HepG2 (cell line): ENCODE data around the gene TBC1D12. TPM values are rescaled to one million over a fixed set of nuclear protein-coding genes. Genes with fewer than 3 reads are reported as not detected.
A peak's percentile ranks its signal among the peaks of the same experiment; 100 is the strongest.

Experiments
- ATAC-seq: fragments of 200-7000 bp; cut with Tn5 transposase; 3 replicates; pipeline ENCODE4 v1.9.1; 2020; ENCODE audit warnings: mild to moderate bottlenecking, moderate library complexity
- BruUV-seq: library from RNA; stranded (reverse); fragments of 400-500 nt; replicated peaks from 2 replicates; lab custom pipeline; 2021; lab: Mats Ljungman, UMichigan
- CTCF ChIA-PET: fragments of 300-600 bp; formaldehyde crosslinking; extraction: SDS; loops from one replicate; lab custom pipeline; 2021; ENCODE audit warnings: low total read pairs, inconsistent platforms, low intra/inter-chr PET ratio; lab: Yijun Ruan, JAX
- POLR2A ChIA-PET: fragments of 350-600 bp; sonication (Branson Sonifier 250); formaldehyde crosslinking; loops from one replicate; lab custom pipeline; 2020; ENCODE audit warnings: antibody characterized with exemption, inconsistent platforms; lab: Yijun Ruan, JAX
- DNase-seq: peaks from one replicate; pipeline ENCODE4 v3.0.0-alpha.2; 2015; ENCODE audit warnings: low spot score
- FAIRE-seq: peaks from 3 replicates; lab custom pipeline; 2011; peaks lifted over from hg19 to GRCh38; lab: Jason Lieb, UNC
- H2AFZ ChIP-seq: one replicate; pipeline ENCODE4 v1.6.1; 2011; ENCODE audit warnings: low read length, inconsistent platforms
- H3K27ac ChIP-seq: fragments of 300-600 bp; 3 replicates; pipeline ENCODE4 v1.8.0; 2011; ENCODE audit warnings: mixed run types, mild to moderate bottlenecking, mixed read lengths, low read length, inconsistent platforms; ENCODE audit not compliant: insufficient read depth; ENCODE audit errors: extremely low read length
- H3K27me3 ChIP-seq, 2 experiments: fragments of 200-600 bp in 1 of 2; 2 replicates in 1 of 2; 3 replicates in 1 of 2; pipeline versions ENCODE4 v1.6.0 to v1.8.0; 2011; ENCODE audit warnings: low read length in 2 of 2, mild to moderate bottlenecking in 2 of 2, moderate library complexity in 2 of 2, inconsistent platforms in 1 of 2; ENCODE audit not compliant: insufficient read depth in 2 of 2, control insufficient read depth in 1 of 2
- H3K36me3 ChIP-seq, 2 experiments: fragments of 200-600 bp in 1 of 2; replicated peaks in 1 of 2; 2 replicates in 1 of 2; 3 replicates in 1 of 2; pipeline versions ENCODE4 v1.5.1 to v1.8.0; 2011; ENCODE audit warnings: low read length in 2 of 2, inconsistent platforms in 1 of 2; ENCODE audit not compliant: insufficient read depth in 2 of 2, control insufficient read depth in 1 of 2
- H3K4me1 ChIP-seq: 2 replicates; pipeline ENCODE4 v1.5.1; 2012; ENCODE audit warnings: low read length, inconsistent platforms; ENCODE audit not compliant: insufficient read depth
- H3K4me2 ChIP-seq: 2 replicates; pipeline ENCODE4 v1.6.0; 2011; ENCODE audit warnings: low read depth, low read length, inconsistent platforms
- H3K4me3 ChIP-seq, 3 experiments: fragments of 200-600 bp in 1 of 3; sonication (generic), shearing (Covaris generic) in 1 of 3; replicated peaks in 1 of 3; 2 replicates each; pipeline ENCODE4 v1.5.1; 2011 to 2016; ENCODE audit warnings: low read length in 3 of 3, inconsistent platforms in 2 of 3, low read depth in 2 of 3, mild to moderate bottlenecking in 2 of 3, control low read depth in 1 of 3, mixed read lengths in 1 of 3; ENCODE audit not compliant: insufficient read depth in 1 of 3
- H3K79me2 ChIP-seq: one replicate; pipeline ENCODE4 v1.6.1; 2011; ENCODE audit warnings: low read length, inconsistent platforms; ENCODE audit not compliant: insufficient read depth
- H3K9ac ChIP-seq: 2 replicates; pipeline ENCODE4 v1.6.0; 2011; ENCODE audit warnings: mild to moderate bottlenecking, low read depth, low read length, inconsistent platforms; ENCODE audit not compliant: insufficient read depth
- H3K9me3 ChIP-seq: 2 replicates; pipeline ENCODE4 v1.5.1; 2012; ENCODE audit warnings: mild to moderate bottlenecking, low read length
- H4K20me1 ChIP-seq: 2 replicates; pipeline ENCODE4 v1.6.0; 2011; ENCODE audit warnings: inconsistent platforms, mild to moderate bottlenecking, low read length, moderate library complexity; ENCODE audit not compliant: insufficient read depth
- FOSL1 ChIP-seq: sonication (generic); formaldehyde crosslinking; IDR thresholded peaks from 2 replicates; pipeline ENCODE4 v1.9.0; 2021; ENCODE audit warnings: missing genetic modification reagents, borderline replicate concordance
- FOSL2 ChIP-seq: sonication (generic); formaldehyde crosslinking; IDR thresholded peaks from 2 replicates; pipeline ENCODE4 v1.4.0; 2020; ENCODE audit warnings: missing genetic modification reagents
- FOXK2 ChIP-seq: fragments of 450-650 bp; IDR thresholded peaks from 2 replicates; pipeline ENCODE4 v1.6.1; 2016
- SOX5 ChIP-seq: IDR thresholded peaks from 2 replicates; pipeline ENCODE4 v1.6.1; 2016; ENCODE audit warnings: borderline replicate concordance
- SPEN ChIP-seq: sonication (generic); formaldehyde crosslinking; IDR thresholded peaks from 2 replicates; pipeline ENCODE4 v1.5.1; 2020; ENCODE audit warnings: low read depth, mild to moderate bottlenecking, missing genetic modification reagents
- ZNF280D ChIP-seq: sonication (generic); formaldehyde crosslinking; IDR thresholded peaks from 2 replicates; pipeline ENCODE4 v1.5.1; 2020; ENCODE audit warnings: mild to moderate bottlenecking, missing genetic modification reagents
- ZNF644 ChIP-seq: IDR thresholded peaks from 2 replicates; pipeline ENCODE4 v1.6.1; 2016; ENCODE audit warnings: low read depth
- ZNF770 ChIP-seq: sonication (generic); formaldehyde crosslinking; IDR thresholded peaks from 2 replicates; pipeline ENCODE4 v1.5.0; 2020; ENCODE audit warnings: mild to moderate bottlenecking, missing genetic modification reagents
- WGBS: methylation state at CpG from one replicate; pipeline ENCODE4 v1.1.6; 2017; ENCODE audit warnings: low lambda C conversion rate; 5-methylcytosine and 5-hydroxymethylcytosine counted together
- in situ Hi-C: cut with HindIII; loops from 2 replicates; pipeline ENCODE4 v1.10.0; 2017; ENCODE audit warnings: low pct_unique_long_range_greater_than_20kb; ENCODE audit not compliant: extremely low pct_ligation_motif_present
- intact Hi-C: fragments of 100-400 bp; cut with micrococcal nuclease; formaldehyde crosslinking; loops from one replicate; pipeline ENCODE4 v1.10.0; 2022; ENCODE audit not compliant: unreplicated experiment
- polyA plus RNA-seq, 8 experiments: library from polyadenylated mRNA; depleted of rRNA in 3 of 8; stranded (reverse) in 7 of 8; unstranded in 1 of 8; fragments of >200 nt; fragmentation: Illumina TruSeq in 4 of 8; extraction: Trizol in 4 of 8; gene quantifications; 2 replicates each; pipeline versions ENCODE4 v1.2.1 to v1.2.3, GENCODE V29; 2011 to 2016; ENCODE audit warnings: low read depth in 4 of 8, missing spikeins in 1 of 8, mixed read lengths in 1 of 8; ENCODE audit not compliant: insufficient read depth in 1 of 8
- total RNA-seq, 5 experiments: library from RNA; depleted of rRNA; stranded (reverse); fragments of >200 nt; fragmentation: Illumina TruSeq; extraction: Trizol; gene quantifications; 2 replicates each; pipeline ENCODE4 v1.2.3, GENCODE V29; 2016; ENCODE audit warnings: low read depth in 1 of 5

Gene TBC1D12
- total and polyA plus RNA-seq, 2 of the 13 experiments (the other 11 are each of a cell fraction or from before 2014, with no cell fraction given): 5.7 to 6.2 TPM

GRCh38 chr10:94405406-94405805, 3.1 kb downstream of the TBC1D12 start:
- Histone ChIP-seq H3K9me3 (no peaks in the 10 kb centered on the region), H3K79me2 (peaks cover 60% of the 10 kb centered on the region), H3K4me2 (peak overlapping the region; percentile 97), H3K27me3 (no peaks in the 10 kb centered on the region; a peak in 1 of 5 replicates), H3K9ac (no peak overlapping the region), H4K20me1 (peaks cover 3% of the 10 kb centered on the region; the same call in 1 of the 2 replicates)
- BruUV-seq: no TSS peak
- ATAC-seq: no peak
- FAIRE-seq: no peak
- intact Hi-C loops: no loop called here
- ChIA-PET POLR2A (no interaction called here), CTCF (no interaction called here)
- no peak for DNase-seq
- no peak for TF ChIP-seq ZNF280D (CRISPR knock-in tag)
- TF ChIP-seq SOX5 (CRISPR knock-in tag): no peak
- no peak for TF ChIP-seq FOXK2
- no peak for TF ChIP-seq SPEN
- TF ChIP-seq, all 625 proteins: peak for 0
- H3K4me1 ChIP-seq: peaks cover 54% of the 10 kb centered on the region
- H3K36me3 ChIP-seq: no peaks in the 10 kb centered on the region
- no peak overlapping the region for H3K4me3 ChIP-seq
- no peak overlapping the region for H2AFZ ChIP-seq
- H3K27ac ChIP-seq: no peak overlapping the region
- in situ Hi-C loops: no loop called here

- Histone ChIP-seq H3K4me1 (peaks cover 56% of the 10 kb centered on the region), H3K36me3 (no peaks in the 10 kb centered on the region), H3K4me2 (peak overlapping the region; percentile 18; the same call in 1 of the 2 replicates), H3K9me3 (no peaks in the 10 kb centered on the region), H3K4me3 (no peak overlapping the region), H3K27ac (no peak overlapping the region), H3K9ac (no peak overlapping the region), H3K27me3 (no peaks in the 10 kb centered on the region; a peak in 1 of 5 replicates), H4K20me1 (peaks cover 3% of the 10 kb centered on the region; the same call in 1 of the 2 replicates), H3K79me2 (peaks cover 78% of the 10 kb centered on the region), H2AFZ (no peak overlapping the region)
- in situ Hi-C loops (no loop called here), intact Hi-C loops (no loop called here)
- POLR2A ChIA-PET: no interaction called here
- ATAC-seq (no peak), DNase-seq (peak; percentile 38), FAIRE-seq (peak; percentile 47)
- CTCF ChIA-PET: no interaction called here
- WGBS: 56% methylated on average over 3 of the region's 3 CpGs
- BruUV-seq: no TSS peak
- TF ChIP-seq FOSL2 (CRISPR knock-in tag) (peak; percentile 68), ZNF644 (peak; percentile 61; the same call in 1 of the 2 replicates), ZNF770 (CRISPR knock-in tag) (peak; percentile 98), FOSL1 (CRISPR knock-in tag) (0 out of 2 replicates have a peak, but pooled peaks have one; percentile 11)
These were observed 5.3 kb downstream of the TBC1D12 start for GRCh38 chr10:94407668-94408067.
